Activated T-helper 17 cell treated with anti-CD3 and anti-CD28 coated beads, Interleukin-2, amount 50 U/mL, for 72 hours (primary cell): ENCODE results near the gene CAMLG. TPM values are rescaled to one million over a fixed set of nuclear protein-coding genes. Genes with fewer than 3 reads are reported as not detected.
A peak's percentile ranks its signal among the peaks of the same experiment; 100 is the strongest.
"Not testable (repeated sequence)": the region's sequence is repeated elsewhere in the genome, so short reads cannot be mapped to it uniquely, and the experiment has no call there.

Experiments used
- ATAC-seq: fragments of 150-1000 bp; cut with Tn5 transposase; replicated peaks from 2 replicates; pipeline ENCODE4 v1.10.0; 2021; ENCODE audit warnings: mild to moderate bottlenecking, moderate library complexity
- H3K27ac Mint-ChIP-seq: one replicate; pipeline ENCODE4 v1.8.0; 2022; ENCODE audit warnings: mixed read lengths
- H3K27me3 Mint-ChIP-seq: one replicate; pipeline ENCODE4 v1.8.0; 2022; ENCODE audit warnings: mixed read lengths
- H3K36me3 Mint-ChIP-seq: one replicate; pipeline ENCODE4 v1.8.0; 2022; ENCODE audit warnings: low read depth, mild to moderate bottlenecking, mixed read lengths
- H3K4me1 Mint-ChIP-seq: one replicate; pipeline ENCODE4 v1.8.0; 2022; ENCODE audit warnings: mixed read lengths
- H3K4me3 Mint-ChIP-seq: one replicate; pipeline ENCODE4 v1.8.0; 2022; ENCODE audit warnings: mild to moderate bottlenecking, mixed read lengths
- H3K9me3 Mint-ChIP-seq: one replicate; pipeline ENCODE4 v1.8.0; 2022; ENCODE audit warnings: mixed read lengths
- total RNA-seq, 2 donors: library from RNA; stranded (reverse); gene quantifications; one replicate each; pipeline ENCODE4 v1.2.3, GENCODE V29; 2022

The CAMLG gene
- total RNA-seq, 2 donors from 2014 or later: 35.8 to 47.6 TPM

- Mint-ChIP-seq H3K4me3 (no peak overlapping the region), H3K9me3 (no peaks in the 10 kb centered on the region), H3K4me1 (no peaks in the 10 kb centered on the region), H3K27me3 (no peaks in the 10 kb centered on the region), H3K36me3 (peaks cover 38% of the 10 kb centered on the region), H3K27ac (no peak overlapping the region)
- ATAC-seq: no peak
Observed at GRCh38 chr5:134749415-134749814, 11.1 kb downstream of the CAMLG start.

- peaks cover 27% of the 10 kb centered on the region for H3K4me1 Mint-ChIP-seq
- H3K4me3 Mint-ChIP-seq: peak overlapping the region; percentile 99
- peak; percentile 34 for ATAC-seq
- H3K27me3 Mint-ChIP-seq: no peaks in the 10 kb centered on the region
- peak overlapping the region; percentile 99 for H3K27ac Mint-ChIP-seq
- no peaks in the 10 kb centered on the region for H3K9me3 Mint-ChIP-seq
- H3K36me3 Mint-ChIP-seq: peaks cover 2% of the 10 kb centered on the region
Observed at GRCh38 chr5:134758176-134758503, 19.8 kb downstream of the CAMLG start.

GRCh38 chr5:134758504-134759341 lies 20.4 kb downstream of the CAMLG start, which contains the start of gene DDX46:
DDX46 (plus strand) TSS chr5:134758779; CDS start chr5:134758939, 160 bp downstream.
- H3K27ac Mint-ChIP-seq: peak within 1 kb of the TSS; percentile 99
- peak; percentile 99 for ATAC-seq
- H3K36me3 Mint-ChIP-seq: peaks cover 8% of the 10 kb centered on the region
- peaks cover 27% of the 10 kb centered on the region for H3K4me1 Mint-ChIP-seq
- H3K27me3 Mint-ChIP-seq: no peaks in the 10 kb centered on the region
- no peaks in the 10 kb centered on the region for H3K9me3 Mint-ChIP-seq
- H3K4me3 Mint-ChIP-seq: peak within 1 kb of the TSS; percentile 99

- H3K9me3 Mint-ChIP-seq, H3K4me1 Mint-ChIP-seq, H3K4me3 Mint-ChIP-seq, H3K27me3 Mint-ChIP-seq, H3K27ac Mint-ChIP-seq, ATAC-seq: not testable (repeated sequence)
- H3K36me3 Mint-ChIP-seq: peaks cover 98% of the 10 kb centered on the region
Observed at GRCh38 chr5:134767528-134768291, 29.4 kb downstream of the CAMLG start.

GRCh38 chr5:134769206-134769605 lies 30.9 kb downstream of the CAMLG start:
- no peaks in the 10 kb centered on the region for H3K9me3 Mint-ChIP-seq

GRCh38 chr5:134772461-134773125 lies 34.2 kb downstream of the CAMLG start:
- H3K4me3 Mint-ChIP-seq: no peak overlapping the region
- H3K27me3 Mint-ChIP-seq: no peaks in the 10 kb centered on the region
- H3K27ac Mint-ChIP-seq: no peak overlapping the region
- H3K9me3 Mint-ChIP-seq: no peaks in the 10 kb centered on the region
- H3K4me1 Mint-ChIP-seq: no peaks in the 10 kb centered on the region
- peaks cover 100% of the 10 kb centered on the region for H3K36me3 Mint-ChIP-seq
- ATAC-seq: no peak

More at GRCh38 chr5:134769206-134769605, 30.9 kb downstream of the CAMLG start:
- no peak overlapping the region for H3K27ac Mint-ChIP-seq
- ATAC-seq: no peak
- H3K4me3 Mint-ChIP-seq: no peak overlapping the region
- no peaks in the 10 kb centered on the region for H3K27me3 Mint-ChIP-seq
- H3K4me1 Mint-ChIP-seq: no peaks in the 10 kb centered on the region
- peaks cover 100% of the 10 kb centered on the region for H3K36me3 Mint-ChIP-seq

GRCh38 chr5:134777366-134777765 lies 39.0 kb downstream of the CAMLG start:
- no peak overlapping the region for H3K4me3 Mint-ChIP-seq
- H3K4me1 Mint-ChIP-seq: no peaks in the 10 kb centered on the region
- ATAC-seq: no peak
- no peaks in the 10 kb centered on the region for H3K27me3 Mint-ChIP-seq
- H3K36me3 Mint-ChIP-seq: peaks cover 95% of the 10 kb centered on the region
- no peak overlapping the region for H3K27ac Mint-ChIP-seq
- no peaks in the 10 kb centered on the region for H3K9me3 Mint-ChIP-seq

- no peaks in the 10 kb centered on the region for H3K9me3 Mint-ChIP-seq
- no peaks in the 10 kb centered on the region for H3K27me3 Mint-ChIP-seq
- peaks cover 98% of the 10 kb centered on the region for H3K36me3 Mint-ChIP-seq
- no peak overlapping the region for H3K4me3 Mint-ChIP-seq
- peak overlapping the region; percentile 66 for H3K27ac Mint-ChIP-seq
- no peaks in the 10 kb centered on the region for H3K4me1 Mint-ChIP-seq
- no peak for ATAC-seq
Observed at GRCh38 chr5:134784241-134784920, 46.0 kb downstream of the CAMLG start.

- Mint-ChIP-seq H3K9me3 (no peaks in the 10 kb centered on the region), H3K4me3 (no peak overlapping the region), H3K27ac (peak overlapping the region; percentile 66), H3K36me3 (peaks cover 98% of the 10 kb centered on the region), H3K27me3 (no peaks in the 10 kb centered on the region), H3K4me1 (no peaks in the 10 kb centered on the region)
- no peak for ATAC-seq
Observed at GRCh38 chr5:134784946-134785620, 46.7 kb downstream of the CAMLG start.

GRCh38 chr5:134787692-134788091 lies 49.3 kb downstream of the CAMLG start:
- peaks cover 99% of the 10 kb centered on the region for H3K36me3 Mint-ChIP-seq
- no peak for ATAC-seq
- no peaks in the 10 kb centered on the region for H3K27me3 Mint-ChIP-seq
- no peak overlapping the region for H3K4me3 Mint-ChIP-seq
- H3K9me3 Mint-ChIP-seq: no peaks in the 10 kb centered on the region
- H3K27ac Mint-ChIP-seq: no peak overlapping the region
- H3K4me1 Mint-ChIP-seq: no peaks in the 10 kb centered on the region

- H3K4me3 Mint-ChIP-seq: no peak overlapping the region
- no peaks in the 10 kb centered on the region for H3K9me3 Mint-ChIP-seq
- H3K36me3 Mint-ChIP-seq: peaks cover 97% of the 10 kb centered on the region
- no peak for ATAC-seq
- H3K4me1 Mint-ChIP-seq: no peaks in the 10 kb centered on the region
- H3K27ac Mint-ChIP-seq: no peak overlapping the region
- H3K27me3 Mint-ChIP-seq: no peaks in the 10 kb centered on the region
Observed at GRCh38 chr5:134791580-134791979, 53.2 kb downstream of the CAMLG start.

GRCh38 chr5:134792286-134792685 lies 53.9 kb downstream of the CAMLG start:
- Mint-ChIP-seq H3K27me3 (no peaks in the 10 kb centered on the region), H3K4me1 (no peaks in the 10 kb centered on the region), H3K27ac (no peak overlapping the region), H3K36me3 (peaks cover 97% of the 10 kb centered on the region), H3K4me3 (no peak overlapping the region), H3K9me3 (no peaks in the 10 kb centered on the region)
- ATAC-seq: no peak

GRCh38 chr5:134793111-134793510 lies 54.8 kb downstream of the CAMLG start:
- Mint-ChIP-seq H3K27ac (no peak overlapping the region), H3K27me3 (no peaks in the 10 kb centered on the region), H3K9me3 (no peaks in the 10 kb centered on the region), H3K4me1 (no peaks in the 10 kb centered on the region), H3K4me3 (no peak overlapping the region), H3K36me3 (peaks cover 97% of the 10 kb centered on the region)
- no peak for ATAC-seq

- Mint-ChIP-seq H3K4me3 (no peak overlapping the region), H3K4me1 (peaks cover 5% of the 10 kb centered on the region), H3K27ac (peak overlapping the region; percentile 41), H3K9me3 (no peaks in the 10 kb centered on the region), H3K27me3 (no peaks in the 10 kb centered on the region), H3K36me3 (peaks cover 97% of the 10 kb centered on the region)
- ATAC-seq: no peak
Observed at GRCh38 chr5:134794082-134794481, 55.7 kb downstream of the CAMLG start.
